Measurements from ENCODE around the gene MAGI1.

MAGI1 gene

GRCh38 chr3:65350801-65351476, 687.8 kb downstream of the MAGI1 start:
- no peak for ATAC-seq
- TF ChIP-seq CSDC2 (CRISPR knock-in tag; IDR thresholded peaks at IDR 0.05) (no peak), ISL1 (CRISPR knock-in tag; IDR thresholded peaks at IDR 0.05) (no peak), TSHZ2 (CRISPR knock-in tag; IDR thresholded peaks at IDR 0.05) (no peak), TOX (CRISPR knock-in tag; IDR thresholded peaks at IDR 0.05; ENCODE audit: borderline replicate concordance) (no peak), ARNTL (CRISPR knock-in tag; IDR thresholded peaks at IDR 0.05; ENCODE audit: borderline replicate concordance, low read depth) (no peak), SNAI2 (CRISPR knock-in tag; IDR thresholded peaks at IDR 0.05) (no peak), OSR1 (CRISPR knock-in tag; IDR thresholded peaks at IDR 0.05) (no peak), ESRRG (CRISPR knock-in tag; IDR thresholded peaks at IDR 0.05) (no peak), ZC3H10 (CRISPR knock-in tag; IDR thresholded peaks at IDR 0.05) (no peak)

- TF ChIP-seq SNAI2 (CRISPR knock-in tag; IDR thresholded peaks at IDR 0.05) = no peak
- no peak for TF ChIP-seq PPARA (CRISPR knock-in tag; IDR thresholded peaks at IDR 0.05; ENCODE audit: borderline replicate concordance)
- TF ChIP-seq, protein P1, sequence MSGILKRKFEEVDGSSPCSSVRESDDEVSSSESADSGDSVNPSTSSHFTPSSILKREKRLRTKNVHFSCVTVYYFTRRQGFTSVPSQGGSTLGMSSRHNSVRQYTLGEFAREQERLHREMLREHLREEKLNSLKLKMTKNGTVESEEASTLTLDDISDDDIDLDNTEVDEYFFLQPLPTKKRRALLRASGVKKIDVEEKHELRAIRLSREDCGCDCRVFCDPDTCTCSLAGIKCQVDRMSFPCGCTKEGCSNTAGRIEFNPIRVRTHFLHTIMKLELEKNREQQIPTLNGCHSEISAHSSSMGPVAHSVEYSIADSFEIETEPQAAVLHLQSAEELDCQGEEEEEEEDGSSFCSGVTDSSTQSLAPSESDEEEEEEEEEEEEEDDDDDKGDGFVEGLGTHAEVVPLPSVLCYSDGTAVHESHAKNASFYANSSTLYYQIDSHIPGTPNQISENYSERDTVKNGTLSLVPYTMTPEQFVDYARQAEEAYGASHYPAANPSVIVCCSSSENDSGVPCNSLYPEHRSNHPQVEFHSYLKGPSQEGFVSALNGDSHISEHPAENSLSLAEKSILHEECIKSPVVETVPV (CRISPR knock-in tag; IDR thresholded peaks at IDR 0.05) = no peak
- no peak for TF ChIP-seq ZNF565 (CRISPR knock-in tag; conservative IDR thresholded peaks at IDR 0.05; ENCODE audit: low read depth)
- TF ChIP-seq CSDC2 (CRISPR knock-in tag; IDR thresholded peaks at IDR 0.05) = no peak
- no peak for TF ChIP-seq ZFP30 (CRISPR knock-in tag; IDR thresholded peaks at IDR 0.05)
- no peak for ATAC-seq
These were observed 690.2 kb downstream of the MAGI1 start for GRCh38 chr3:65348398-65348995.

- no peak for ATAC-seq
- no peak for TF ChIP-seq POU6F1 (CRISPR knock-in tag; IDR thresholded peaks at IDR 0.05; ENCODE audit: borderline replicate concordance, low read depth)
- TF ChIP-seq SNAI2 (CRISPR knock-in tag; IDR thresholded peaks at IDR 0.05) = no peak
- TF ChIP-seq ARNTL (CRISPR knock-in tag; IDR thresholded peaks at IDR 0.05; ENCODE audit: borderline replicate concordance, low read depth) = no peak
- no peak for TF ChIP-seq ZNF8 (CRISPR knock-in tag; IDR thresholded peaks at IDR 0.05)
- no peak for TF ChIP-seq TOX (CRISPR knock-in tag; IDR thresholded peaks at IDR 0.05; ENCODE audit: borderline replicate concordance)
- TF ChIP-seq, protein P1 (CRISPR knock-in tag; IDR thresholded peaks at IDR 0.05) = no peak
These were observed 691.6 kb downstream of the MAGI1 start for GRCh38 chr3:65347166-65347565.

- no peak for ATAC-seq
- no peak for TF ChIP-seq BACH2 (CRISPR knock-in tag; IDR thresholded peaks at IDR 0.05; ENCODE audit: borderline replicate concordance)
These were observed 693.9 kb downstream of the MAGI1 start for GRCh38 chr3:65344846-65345245.

GRCh38 chr3:65344444-65344843, 694.3 kb downstream of the MAGI1 start:
- TF ChIP-seq, protein P2, sequence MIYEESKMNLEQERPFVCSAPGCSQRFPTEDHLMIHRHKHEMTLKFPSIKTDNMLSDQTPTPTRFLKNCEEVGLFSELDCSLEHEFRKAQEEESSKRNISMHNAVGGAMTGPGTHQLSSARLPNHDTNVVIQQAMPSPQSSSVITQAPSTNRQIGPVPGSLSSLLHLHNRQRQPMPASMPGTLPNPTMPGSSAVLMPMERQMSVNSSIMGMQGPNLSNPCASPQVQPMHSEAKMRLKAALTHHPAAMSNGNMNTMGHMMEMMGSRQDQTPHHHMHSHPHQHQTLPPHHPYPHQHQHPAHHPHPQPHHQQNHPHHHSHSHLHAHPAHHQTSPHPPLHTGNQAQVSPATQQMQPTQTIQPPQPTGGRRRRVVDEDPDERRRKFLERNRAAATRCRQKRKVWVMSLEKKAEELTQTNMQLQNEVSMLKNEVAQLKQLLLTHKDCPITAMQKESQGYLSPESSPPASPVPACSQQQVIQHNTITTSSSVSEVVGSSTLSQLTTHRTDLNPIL (CRISPR knock-in tag; IDR thresholded peaks at IDR 0.05; ENCODE audit: low read depth) = no peak
- no peak for TF ChIP-seq ESRRG (CRISPR knock-in tag; IDR thresholded peaks at IDR 0.05)
- TF ChIP-seq PPARA (CRISPR knock-in tag; IDR thresholded peaks at IDR 0.05; ENCODE audit: borderline replicate concordance) = no peak
- no peak for ATAC-seq
